ENCODE data around the gene UMODL1.

UMODL1 gene, protein sequence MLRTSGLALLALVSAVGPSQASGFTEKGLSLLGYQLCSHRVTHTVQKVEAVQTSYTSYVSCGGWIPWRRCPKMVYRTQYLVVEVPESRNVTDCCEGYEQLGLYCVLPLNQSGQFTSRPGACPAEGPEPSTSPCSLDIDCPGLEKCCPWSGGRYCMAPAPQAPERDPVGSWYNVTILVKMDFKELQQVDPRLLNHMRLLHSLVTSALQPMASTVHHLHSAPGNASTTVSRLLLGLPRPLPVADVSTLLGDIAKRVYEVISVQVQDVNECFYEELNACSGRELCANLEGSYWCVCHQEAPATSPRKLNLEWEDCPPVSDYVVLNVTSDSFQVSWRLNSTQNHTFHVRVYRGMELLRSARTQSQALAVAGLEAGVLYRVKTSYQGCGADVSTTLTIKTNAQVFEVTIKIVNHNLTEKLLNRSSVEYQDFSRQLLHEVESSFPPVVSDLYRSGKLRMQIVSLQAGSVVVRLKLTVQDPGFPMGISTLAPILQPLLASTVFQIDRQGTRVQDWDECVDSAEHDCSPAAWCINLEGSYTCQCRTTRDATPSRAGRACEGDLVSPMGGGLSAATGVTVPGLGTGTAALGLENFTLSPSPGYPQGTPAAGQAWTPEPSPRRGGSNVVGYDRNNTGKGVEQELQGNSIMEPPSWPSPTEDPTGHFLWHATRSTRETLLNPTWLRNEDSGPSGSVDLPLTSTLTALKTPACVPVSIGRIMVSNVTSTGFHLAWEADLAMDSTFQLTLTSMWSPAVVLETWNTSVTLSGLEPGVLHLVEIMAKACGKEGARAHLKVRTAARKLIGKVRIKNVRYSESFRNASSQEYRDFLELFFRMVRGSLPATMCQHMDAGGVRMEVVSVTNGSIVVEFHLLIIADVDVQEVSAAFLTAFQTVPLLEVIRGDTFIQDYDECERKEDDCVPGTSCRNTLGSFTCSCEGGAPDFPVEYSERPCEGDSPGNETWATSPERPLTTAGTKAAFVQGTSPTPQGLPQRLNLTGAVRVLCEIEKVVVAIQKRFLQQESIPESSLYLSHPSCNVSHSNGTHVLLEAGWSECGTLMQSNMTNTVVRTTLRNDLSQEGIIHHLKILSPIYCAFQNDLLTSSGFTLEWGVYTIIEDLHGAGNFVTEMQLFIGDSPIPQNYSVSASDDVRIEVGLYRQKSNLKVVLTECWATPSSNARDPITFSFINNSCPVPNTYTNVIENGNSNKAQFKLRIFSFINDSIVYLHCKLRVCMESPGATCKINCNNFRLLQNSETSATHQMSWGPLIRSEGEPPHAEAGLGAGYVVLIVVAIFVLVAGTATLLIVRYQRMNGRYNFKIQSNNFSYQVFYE

DNA sequence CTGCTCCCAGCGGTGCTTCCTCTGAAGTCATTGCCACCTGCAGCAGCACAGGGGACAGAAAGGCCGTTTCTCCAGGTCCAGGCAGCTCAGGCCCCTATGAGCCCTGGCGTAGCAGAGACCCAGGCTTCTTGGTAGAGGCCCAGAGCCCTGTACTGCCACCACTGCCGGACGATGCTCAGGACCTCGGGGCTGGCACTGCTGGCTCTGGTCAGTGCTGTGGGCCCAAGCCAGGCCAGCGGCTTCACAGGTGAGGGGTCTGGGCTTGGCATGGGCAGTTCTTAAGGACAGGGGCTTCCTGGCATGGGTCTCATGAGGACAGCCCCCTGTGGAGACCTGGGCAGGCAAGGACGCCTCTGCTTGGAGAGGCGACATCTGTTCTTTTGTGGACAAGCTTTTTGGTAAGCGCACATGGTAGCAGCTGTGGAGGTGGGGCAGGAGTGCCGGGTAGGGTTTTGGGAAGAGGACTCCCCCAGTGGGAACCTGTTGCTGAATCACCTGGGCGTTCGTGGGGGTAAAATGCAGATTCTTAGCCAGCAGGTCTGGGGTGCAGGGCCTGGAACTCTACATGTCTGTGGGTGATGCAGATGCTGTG is at the start of gene UMODL1:
Gene UMODL1, plus strand, starts transcription at position 172 of the 592 bp plus-strand sequence. Its CDS starts 0 bp downstream, at position 172.
- H3K4me3 ChIP-seq (ENCODE audit: low read depth, low read length) = no peak within 1 kb of the TSS
- no peak for DNase-seq (ENCODE audit: low read depth)

DNA sequence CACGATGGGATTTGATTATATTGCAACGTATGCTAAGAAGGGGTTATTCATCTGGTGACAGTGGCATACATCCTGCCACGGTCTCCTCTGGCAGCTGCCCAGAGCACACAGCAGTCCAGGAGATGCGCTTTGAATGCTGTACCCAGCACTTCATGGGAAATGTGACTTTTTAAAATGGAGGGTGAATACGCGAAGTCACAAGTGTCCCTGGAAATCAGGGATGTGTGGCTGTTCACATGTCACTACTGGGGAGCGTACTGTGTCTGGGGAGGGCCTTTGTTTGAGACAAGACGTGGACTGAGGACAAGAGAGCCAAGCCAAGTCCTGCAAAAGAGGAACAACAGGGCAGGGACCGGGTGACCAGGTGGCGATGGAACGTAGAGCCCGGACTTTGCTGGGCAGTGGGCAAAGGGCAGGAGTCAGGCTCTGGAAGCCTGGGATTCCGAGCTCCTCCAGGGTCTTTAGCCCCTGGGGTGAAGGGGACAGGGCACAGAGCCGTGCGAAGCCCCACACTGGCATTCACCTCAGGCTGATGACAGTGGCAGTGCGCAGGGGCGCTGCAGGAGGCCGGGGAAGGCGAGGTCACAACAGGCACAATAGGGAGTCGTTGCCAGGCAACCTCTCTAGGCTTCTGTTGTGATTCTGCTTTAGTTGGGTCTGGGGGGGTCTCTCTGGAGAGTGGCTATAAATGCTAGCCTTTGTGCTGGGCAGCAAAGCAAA is 49.6 kb upstream of the UMODL1 start:
- H3K4me3 ChIP-seq (ENCODE audit: low read depth, low read length) = no peak overlapping the region

DNA sequence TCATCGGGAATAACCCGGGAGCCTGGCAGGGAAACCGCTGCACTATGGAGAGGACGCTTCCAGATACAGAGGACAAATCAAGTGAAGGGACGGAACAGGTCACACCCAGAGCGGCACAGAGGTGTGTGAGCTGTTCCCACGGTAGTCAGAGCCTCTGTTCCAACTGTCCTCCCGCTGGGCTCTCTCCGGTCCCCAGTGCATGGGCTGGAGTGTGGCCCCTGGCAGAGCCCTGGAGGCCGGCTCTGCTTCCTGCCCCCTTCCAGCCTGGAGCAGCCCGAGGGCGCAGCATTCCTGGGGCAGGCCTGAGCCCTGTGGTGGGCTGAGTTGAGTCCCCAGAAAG is 49.1 kb upstream of the UMODL1 start:
- H3K4me3 ChIP-seq (ENCODE audit: low read depth, low read length) = no peak overlapping the region
- DNase-seq (ENCODE audit: low read depth) = no peak

More for the DNA sequence above, 49.6 kb upstream of the UMODL1 start:
- DNase-seq (ENCODE audit: low read depth) = no peak

DNA sequence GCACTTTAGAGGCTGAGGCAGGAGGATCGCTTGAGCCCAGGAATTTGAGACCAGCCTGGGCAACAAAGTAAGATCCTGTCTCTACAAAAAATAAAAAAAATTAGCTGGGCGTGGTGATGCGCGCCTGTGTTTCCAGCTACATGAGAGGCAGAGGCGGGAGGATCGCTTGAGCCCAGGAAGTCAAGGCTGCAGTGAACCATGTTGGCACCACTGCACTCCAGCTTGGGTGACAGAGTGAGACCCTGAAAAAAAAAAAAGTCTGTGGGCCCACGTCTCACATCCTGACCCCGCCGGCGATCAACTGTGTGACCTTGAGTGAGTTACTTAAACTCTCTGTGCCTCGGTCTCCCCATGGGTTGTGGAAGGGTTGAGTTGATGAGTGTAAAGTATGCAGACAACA is 48.2 kb upstream of the UMODL1 start:
- H3K4me3 ChIP-seq (ENCODE audit: low read depth, low read length) = no peak overlapping the region
- DNase-seq (ENCODE audit: low read depth) = no peak

DNA sequence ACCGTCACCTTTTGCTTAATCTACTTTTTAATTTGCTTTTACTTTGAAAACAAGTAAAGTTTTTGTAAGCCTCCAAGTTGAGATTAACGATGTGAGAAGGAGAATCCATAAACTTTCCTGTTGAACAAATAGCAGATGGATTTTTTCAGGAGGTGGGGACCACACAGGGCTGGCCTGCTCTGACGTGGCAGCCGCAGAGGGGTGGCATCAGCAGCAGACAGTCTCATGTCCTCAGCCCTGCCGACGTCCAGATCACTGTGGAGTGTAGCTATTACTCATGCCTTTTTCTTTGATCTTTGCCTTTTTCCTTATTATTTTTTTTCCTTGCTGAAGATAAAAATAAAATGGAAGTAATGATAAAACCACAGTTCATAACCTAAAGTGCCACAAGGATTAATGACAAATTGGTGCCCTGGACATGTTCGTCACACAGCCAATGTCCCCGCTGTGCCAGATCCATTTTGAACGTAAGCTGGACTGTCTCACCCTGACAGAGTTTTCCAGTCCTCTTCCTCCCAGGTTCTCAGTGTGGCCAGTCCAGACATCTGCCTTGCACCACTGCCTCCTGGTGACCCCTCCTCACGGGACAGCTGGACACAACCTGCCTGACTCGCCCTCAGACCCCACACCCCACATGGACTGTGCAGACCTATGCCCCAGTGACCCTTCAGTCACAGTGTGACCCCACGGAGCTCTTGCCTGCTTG is 45.6 kb upstream of the UMODL1 start:
- no peak overlapping the region for H3K4me3 ChIP-seq (ENCODE audit: low read depth, low read length)
- DNase-seq (ENCODE audit: low read depth) = no peak

DNA sequence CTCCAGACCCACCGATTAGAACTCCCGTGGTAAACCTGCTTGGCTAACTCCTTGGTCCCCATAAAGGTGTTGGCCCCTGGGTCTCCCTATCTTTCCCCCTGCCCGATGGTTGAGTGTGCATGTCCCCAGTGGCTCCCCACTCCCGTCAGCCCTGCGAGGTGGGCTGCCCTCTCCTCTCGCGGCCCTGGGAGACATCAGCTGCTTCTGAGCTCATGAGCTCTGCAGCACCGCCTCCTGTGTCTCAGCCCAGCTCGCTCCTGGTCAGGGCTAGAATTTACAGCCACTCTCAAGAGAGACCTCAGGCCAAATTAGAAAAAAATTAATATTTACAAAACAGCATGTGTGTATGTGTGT is 45.1 kb upstream of the UMODL1 start:
- H3K4me3 ChIP-seq (ENCODE audit: low read depth, low read length) = no peak overlapping the region
- no peak for DNase-seq (ENCODE audit: low read depth)

DNA sequence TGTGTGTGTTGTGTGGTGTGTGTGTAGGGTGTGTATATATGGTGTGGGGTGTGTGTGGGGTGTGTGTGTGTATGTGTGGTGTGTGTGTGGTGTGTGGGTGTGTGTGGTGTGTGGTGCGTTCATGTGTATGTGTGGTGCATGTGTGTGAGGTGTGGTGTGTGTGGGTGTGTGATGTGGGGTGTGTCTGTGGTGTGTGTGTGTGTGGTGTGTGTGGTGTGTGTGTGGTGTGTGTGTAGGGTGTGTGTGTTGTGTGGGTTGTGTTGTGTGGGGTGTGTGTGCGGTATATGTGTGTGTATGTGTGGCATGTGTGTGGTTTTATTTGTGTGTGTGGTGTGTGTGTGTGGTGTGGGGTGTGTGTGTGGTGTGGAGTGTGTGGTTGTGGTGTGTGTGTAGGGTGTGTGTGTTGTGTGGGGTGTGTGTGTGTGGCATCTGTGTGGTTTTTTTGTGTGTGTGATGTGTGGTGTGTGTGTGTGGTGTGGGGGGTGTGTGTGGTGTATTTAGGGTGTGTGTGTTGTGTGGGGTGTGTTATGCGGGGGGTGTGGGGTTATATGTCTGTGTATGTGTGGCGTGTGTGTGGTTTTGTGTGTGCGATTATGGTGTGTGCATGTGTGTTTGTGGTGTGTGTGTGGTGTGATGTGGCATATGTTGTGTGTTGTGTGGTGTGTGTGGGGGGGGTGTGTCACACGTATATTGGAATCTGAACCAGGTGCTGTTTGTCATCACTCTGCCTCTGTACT is 43.9 kb upstream of the UMODL1 start:
- no peak for DNase-seq (ENCODE audit: low read depth)
- H3K4me3 ChIP-seq (ENCODE audit: low read depth, low read length) = no peak overlapping the region

DNA sequence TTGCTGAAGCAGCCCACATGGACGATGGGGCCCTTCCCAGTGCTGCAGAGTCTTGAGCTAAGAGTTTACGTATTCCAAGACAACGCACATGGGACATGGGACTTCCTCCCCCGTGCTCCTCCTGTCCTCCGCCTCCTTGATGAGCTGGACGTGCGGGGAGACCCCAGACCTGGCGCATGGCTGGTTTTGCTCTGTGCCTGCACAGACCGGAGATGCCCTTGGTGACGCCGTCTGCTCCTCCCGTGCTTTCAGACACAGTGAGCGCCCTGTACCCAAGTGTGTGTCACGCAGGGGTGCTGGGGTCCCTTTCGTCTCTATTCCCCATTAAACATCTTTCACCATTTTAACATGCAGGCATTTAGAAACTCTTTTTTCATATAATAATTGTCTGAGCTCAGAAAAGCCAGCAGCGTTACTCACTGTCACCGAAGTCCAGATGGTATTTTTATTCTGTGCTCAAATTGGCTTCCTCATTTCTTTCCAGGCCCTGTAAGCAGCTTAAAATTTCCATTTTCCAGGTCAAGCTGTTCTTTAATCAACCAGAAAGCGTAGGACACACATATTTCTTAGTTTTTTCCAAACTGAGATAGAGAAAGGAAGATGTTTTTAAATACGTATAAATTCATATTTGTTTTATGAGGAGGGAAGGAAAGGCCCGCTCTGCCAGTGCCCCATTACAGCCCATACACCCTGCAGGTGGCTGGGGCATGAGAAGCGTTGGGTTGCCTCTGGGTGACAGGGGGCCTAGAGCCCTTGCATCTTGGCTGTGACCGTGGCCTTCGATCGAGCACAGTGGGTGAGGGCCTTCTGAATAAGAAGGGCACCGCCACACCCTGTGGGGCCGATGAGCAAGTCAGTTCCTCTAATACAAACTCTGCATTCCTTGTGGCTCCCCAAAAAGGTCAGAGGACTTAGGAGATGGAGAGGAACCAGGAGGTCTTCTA is 43.0 kb upstream of the UMODL1 start:
- DNase-seq (ENCODE audit: low read depth) = no peak
- no peak overlapping the region for H3K4me3 ChIP-seq (ENCODE audit: low read depth, low read length)

DNA sequence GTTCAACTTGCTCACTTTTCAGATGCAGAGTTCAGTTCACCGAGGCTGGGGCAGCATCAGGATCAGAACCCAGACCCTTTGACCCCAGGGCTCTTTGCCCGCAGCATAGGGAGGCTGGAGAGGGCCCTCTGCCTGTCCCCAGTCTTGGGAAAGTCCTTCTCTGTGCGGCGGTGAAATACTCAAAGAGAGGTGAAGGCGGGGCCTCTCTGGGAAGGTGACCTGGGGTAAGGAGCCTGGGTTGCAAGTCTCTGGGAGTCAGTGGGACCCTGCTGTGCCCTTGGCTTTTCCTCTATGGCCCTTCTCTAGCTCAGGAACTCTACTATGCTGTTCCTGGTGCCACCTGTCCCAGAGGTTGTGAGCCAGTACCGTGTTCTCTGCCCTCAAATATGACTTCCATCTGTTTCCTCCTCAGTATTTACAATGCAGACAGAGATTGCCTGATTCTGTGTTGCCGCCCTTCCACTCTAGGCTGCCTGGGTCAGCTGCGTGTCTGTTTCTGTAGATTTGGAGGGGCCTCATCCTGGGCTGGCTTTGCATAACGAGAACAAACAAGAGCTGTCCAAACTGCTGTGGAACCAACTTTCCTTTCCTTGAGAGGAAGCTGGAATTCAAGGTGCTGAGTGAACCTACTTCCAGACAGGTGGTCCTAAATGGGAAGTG is 42.2 kb upstream of the UMODL1 start:
- H3K4me3 ChIP-seq (ENCODE audit: low read depth, low read length) = no peak overlapping the region
- DNase-seq (ENCODE audit: low read depth) = no peak

DNA sequence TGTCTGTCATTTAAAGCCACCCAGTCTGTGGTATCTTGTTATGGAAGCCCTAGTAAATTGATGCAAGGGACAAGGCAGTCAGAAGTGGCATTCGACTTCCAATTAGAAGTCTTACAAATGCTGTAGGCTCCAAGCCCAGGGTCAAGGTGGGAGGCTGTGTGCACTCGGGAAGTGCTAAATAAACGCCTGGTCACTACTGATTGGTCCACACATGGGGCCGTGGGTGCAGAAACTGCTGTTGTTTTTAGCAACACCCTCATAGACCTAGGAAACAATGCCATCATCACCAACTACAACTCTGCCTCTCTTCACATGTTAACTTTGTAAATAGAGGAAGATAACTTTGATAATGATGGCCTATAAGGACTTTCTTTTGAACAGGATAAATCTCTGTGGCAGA is 40.8 kb upstream of the UMODL1 start:
- no peak overlapping the region for H3K4me3 ChIP-seq (ENCODE audit: low read depth, low read length)
- DNase-seq (ENCODE audit: low read depth) = no peak

DNA sequence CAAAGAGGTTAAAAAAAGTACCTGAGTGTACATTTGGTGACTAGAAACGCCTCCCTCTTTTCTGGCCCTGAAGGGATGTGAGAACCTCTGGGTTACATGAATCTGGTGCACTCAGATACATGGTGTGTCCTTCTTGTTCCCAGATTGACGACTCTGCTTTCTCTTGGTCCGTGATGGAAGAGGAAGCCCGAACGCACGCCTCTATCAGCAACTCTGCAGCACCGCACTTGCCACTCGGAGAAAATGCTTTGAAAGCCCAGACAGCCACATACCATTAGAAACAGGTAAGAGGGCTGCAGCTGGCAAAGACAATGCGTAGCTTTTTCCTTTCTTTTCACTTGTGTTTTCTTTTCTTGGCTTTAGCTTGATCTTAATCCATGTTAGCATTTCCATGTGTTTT is 39.9 kb upstream of the UMODL1 start:
- H3K4me3 ChIP-seq (ENCODE audit: low read depth, low read length) = no peak overlapping the region
- DNase-seq (ENCODE audit: low read depth) = no peak

DNA sequence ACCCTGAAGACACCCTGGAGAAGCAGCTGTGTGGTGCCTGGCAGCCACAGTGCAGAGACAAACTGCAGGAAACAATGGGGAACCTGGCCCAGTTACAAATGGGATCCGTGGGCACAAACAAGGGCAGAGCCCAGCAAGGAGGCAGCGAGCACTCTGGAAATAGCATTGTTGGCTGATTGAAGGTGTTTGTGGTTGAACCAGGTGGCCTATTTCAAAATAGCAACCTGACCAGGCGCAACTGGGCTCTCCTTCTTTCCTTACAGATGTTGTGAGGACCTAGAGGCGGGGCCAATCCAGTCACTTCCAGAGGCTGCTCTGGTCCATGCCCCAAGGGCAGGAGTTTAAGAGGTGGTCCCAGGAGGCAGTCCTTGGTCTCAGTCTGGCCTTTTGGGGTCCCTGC is 39.3 kb upstream of the UMODL1 start:
- H3K4me3 ChIP-seq (ENCODE audit: low read depth, low read length) = no peak overlapping the region
- no peak for DNase-seq (ENCODE audit: low read depth)

DNA sequence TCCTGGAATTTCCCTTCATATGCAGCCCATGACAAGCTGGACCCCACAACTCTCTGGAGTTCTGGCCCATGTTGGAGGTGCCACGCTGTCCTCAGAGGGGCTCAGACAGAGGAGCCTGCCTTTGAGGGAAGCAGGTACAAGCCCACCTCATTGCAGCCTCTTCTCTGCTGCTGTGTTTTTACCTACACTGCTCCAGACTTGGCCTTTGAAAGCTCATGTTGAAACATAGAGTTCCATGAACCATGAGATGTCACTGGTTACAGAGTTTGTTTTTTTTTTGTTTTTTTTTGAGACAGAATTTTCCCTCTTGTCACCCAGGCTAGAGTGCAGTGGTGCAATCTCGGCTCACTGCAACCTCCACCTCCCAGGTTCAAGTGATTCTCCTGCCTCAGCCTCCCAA is 38.9 kb upstream of the UMODL1 start:
- no peak overlapping the region for H3K4me3 ChIP-seq (ENCODE audit: low read depth, low read length)
- no peak for DNase-seq (ENCODE audit: low read depth)

DNA sequence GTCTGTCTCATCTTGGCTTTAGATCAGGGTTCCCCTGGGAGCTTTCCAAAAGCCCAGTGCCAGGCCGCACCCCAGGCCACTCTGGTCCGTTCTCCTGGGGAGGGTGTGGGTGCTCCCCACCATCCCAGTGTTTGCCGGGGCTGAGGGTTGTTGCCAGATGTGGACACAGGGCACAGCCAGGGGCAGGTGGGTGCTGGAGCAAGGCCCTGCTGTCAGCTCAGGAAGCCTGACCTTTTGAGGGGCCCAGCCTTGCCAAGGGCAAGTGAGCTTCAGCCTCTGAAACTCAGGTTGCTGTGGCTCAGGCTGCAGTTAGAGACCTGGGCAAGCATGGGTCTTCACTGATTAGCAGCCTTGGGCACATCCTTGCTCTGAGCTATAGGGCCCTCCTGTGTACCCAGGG is 38.1 kb upstream of the UMODL1 start:
- no peak overlapping the region for H3K4me3 ChIP-seq (ENCODE audit: low read depth, low read length)
- no peak for DNase-seq (ENCODE audit: low read depth)

DNA sequence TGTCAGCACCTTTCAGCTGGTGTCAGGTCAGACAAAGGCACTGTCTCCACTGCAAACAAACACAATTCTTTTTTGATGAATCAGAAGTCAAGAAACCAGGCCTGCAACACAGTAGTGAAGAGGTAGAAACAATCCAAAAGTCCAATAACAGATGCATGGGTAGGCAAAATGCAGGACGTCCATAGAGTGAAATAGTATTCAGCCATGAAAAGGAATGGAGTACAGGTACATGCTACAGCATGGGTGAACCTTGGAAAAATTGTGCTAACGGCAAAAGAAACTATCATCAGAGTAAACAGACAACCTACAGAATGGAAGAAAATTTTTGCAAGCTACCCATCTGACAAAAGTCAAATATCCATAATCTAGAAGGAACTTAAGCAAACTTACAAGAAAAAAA is 34.8 kb upstream of the UMODL1 start:
- no peak overlapping the region for H3K4me3 ChIP-seq (ENCODE audit: low read depth, low read length)
- DNase-seq (ENCODE audit: low read depth) = no peak

DNA sequence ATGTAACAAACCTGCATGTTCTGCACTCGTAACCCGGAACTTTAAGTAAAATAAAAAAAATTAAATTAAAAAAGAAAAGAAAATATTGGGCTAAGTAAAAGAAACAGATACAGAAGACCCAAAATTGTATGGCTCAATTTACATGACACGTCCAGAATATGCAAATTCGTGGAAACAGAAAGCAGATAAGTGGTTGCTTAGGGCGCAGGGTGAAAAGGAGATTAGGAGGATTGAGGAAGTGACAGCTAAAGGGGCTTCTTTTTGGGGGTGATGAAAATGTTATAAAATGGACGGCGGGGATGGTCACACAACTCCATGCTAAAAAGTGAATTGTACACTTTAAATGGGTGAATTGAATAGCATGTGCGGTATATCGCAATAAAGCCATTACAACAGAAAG is 33.6 kb upstream of the UMODL1 start:
- DNase-seq (ENCODE audit: low read depth) = no peak
- no peak overlapping the region for H3K4me3 ChIP-seq (ENCODE audit: low read depth, low read length)
